Measurements from ENCODE around the gene ITGA4.

The ITGA4 gene

DNA sequence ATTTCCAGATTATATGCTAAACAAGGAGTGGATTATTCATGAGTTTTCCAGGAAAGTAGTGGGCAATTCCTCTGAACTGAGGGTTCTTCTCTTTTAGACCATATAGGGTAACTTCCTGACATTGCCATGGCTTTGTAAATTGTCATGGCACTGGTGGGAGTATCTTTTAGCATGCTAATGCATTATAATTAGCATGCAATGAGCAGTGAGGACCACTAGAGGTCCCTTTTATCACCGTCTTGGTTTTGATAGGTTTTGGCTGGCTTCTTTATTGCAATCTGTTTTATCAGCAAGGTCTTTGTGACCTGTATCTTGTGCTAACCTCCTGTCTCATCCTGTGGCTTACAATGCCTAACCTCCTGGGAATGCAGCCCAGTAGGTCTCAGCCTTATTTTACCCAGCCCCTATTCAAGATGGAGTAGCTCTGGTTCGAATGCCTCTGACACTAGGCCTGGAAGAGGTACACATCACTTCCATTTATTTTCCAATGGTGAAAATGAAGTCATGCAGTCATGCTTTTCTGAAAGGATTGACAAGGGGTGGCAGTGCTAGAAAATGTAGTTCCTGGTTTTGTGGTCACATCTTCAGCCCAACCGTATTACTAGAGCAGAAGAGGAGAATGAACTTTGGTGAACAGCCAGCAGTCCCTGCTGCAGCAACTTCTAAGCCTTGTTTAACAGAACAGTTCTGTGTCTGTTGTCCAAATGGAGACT is 26.6 kb upstream of the ITGA4 start:
- TF ChIP-seq TAF1 (IDR thresholded peaks at IDR 0.05; ENCODE audit: borderline replicate concordance, insufficient read depth, low read length): no peak
- TF ChIP-seq FOXP2 (optimal IDR thresholded peaks at IDR 0.05; ENCODE audit: borderline replicate concordance, extremely low read depth, extremely low read length, insufficient read depth): no peak

DNA sequence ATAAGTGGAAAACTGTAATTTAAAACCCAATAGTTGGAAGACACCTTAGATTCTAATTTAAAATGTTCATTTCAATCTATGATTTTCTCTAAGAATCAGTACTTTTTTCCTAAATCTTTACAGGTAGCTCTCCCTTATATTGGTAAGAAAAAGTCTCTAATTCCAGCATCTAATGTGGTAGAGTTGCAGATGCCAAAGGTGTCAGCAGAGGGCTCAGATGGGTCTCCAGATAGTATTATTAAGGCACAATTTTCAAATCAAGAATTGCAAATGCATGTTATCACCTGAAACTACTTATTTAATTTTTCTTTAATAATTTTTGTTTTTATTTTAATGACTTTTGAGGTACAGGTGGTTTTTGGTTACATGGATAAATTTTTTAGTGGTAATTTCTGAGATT is 25.5 kb upstream of the ITGA4 start:
- TF ChIP-seq FOXP2 (optimal IDR thresholded peaks at IDR 0.05; ENCODE audit: borderline replicate concordance, extremely low read depth, extremely low read length, insufficient read depth) (no peak), SIN3A (IDR thresholded peaks at IDR 0.05; ENCODE audit: borderline replicate concordance, insufficient read depth, low read length) (no peak), TAF1 (IDR thresholded peaks at IDR 0.05; ENCODE audit: borderline replicate concordance, insufficient read depth, low read length) (no peak), POLR2AphosphoS5 (IDR thresholded peaks at IDR 0.05; ENCODE audit: low read depth, low read length) (no peak)
- TF ChIP-seq, protein P1, sequence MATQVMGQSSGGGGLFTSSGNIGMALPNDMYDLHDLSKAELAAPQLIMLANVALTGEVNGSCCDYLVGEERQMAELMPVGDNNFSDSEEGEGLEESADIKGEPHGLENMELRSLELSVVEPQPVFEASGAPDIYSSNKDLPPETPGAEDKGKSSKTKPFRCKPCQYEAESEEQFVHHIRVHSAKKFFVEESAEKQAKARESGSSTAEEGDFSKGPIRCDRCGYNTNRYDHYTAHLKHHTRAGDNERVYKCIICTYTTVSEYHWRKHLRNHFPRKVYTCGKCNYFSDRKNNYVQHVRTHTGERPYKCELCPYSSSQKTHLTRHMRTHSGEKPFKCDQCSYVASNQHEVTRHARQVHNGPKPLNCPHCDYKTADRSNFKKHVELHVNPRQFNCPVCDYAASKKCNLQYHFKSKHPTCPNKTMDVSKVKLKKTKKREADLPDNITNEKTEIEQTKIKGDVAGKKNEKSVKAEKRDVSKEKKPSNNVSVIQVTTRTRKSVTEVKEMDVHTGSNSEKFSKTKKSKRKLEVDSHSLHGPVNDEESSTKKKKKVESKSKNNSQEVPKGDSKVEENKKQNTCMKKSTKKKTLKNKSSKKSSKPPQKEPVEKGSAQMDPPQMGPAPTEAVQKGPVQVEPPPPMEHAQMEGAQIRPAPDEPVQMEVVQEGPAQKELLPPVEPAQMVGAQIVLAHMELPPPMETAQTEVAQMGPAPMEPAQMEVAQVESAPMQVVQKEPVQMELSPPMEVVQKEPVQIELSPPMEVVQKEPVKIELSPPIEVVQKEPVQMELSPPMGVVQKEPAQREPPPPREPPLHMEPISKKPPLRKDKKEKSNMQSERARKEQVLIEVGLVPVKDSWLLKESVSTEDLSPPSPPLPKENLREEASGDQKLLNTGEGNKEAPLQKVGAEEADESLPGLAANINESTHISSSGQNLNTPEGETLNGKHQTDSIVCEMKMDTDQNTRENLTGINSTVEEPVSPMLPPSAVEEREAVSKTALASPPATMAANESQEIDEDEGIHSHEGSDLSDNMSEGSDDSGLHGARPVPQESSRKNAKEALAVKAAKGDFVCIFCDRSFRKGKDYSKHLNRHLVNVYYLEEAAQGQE (IDR thresholded peaks at IDR 0.05; ENCODE audit: insufficient read depth in 1 of 2, low read depth in 2 of 2, low read length in 2 of 2): no peak

DNA sequence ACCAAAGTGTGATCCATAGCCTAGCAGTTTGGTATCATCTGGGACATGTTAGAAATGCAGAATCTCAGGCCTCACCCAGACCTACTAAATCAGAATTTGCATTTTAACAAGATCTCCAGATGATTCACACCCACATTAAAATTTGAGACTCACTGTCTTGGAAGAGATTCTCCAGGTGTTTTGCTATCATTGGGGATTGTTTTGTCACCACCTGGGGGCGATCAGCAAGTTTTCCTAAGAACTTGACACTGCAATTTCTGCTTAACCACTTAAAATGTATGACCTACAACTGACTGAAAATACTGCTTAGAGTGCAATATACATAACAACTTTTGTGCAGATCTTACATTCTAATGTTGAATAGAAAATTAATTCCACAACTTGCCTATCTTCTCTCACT is 18.9 kb upstream of the ITGA4 start:
- no peak for TF ChIP-seq POLR2AphosphoS5 (IDR thresholded peaks at IDR 0.05; ENCODE audit: low read depth, low read length)
- TF ChIP-seq FOXP2 (optimal IDR thresholded peaks at IDR 0.05; ENCODE audit: borderline replicate concordance, extremely low read depth, extremely low read length, insufficient read depth): no peak
- TF ChIP-seq, protein P1 (IDR thresholded peaks at IDR 0.05; ENCODE audit: insufficient read depth in 1 of 2, low read depth in 2 of 2, low read length in 2 of 2): no peak
- TF ChIP-seq SIN3A (IDR thresholded peaks at IDR 0.05; ENCODE audit: borderline replicate concordance, insufficient read depth, low read length): no peak
- no peak for TF ChIP-seq TAF1 (IDR thresholded peaks at IDR 0.05; ENCODE audit: borderline replicate concordance, insufficient read depth, low read length)

DNA sequence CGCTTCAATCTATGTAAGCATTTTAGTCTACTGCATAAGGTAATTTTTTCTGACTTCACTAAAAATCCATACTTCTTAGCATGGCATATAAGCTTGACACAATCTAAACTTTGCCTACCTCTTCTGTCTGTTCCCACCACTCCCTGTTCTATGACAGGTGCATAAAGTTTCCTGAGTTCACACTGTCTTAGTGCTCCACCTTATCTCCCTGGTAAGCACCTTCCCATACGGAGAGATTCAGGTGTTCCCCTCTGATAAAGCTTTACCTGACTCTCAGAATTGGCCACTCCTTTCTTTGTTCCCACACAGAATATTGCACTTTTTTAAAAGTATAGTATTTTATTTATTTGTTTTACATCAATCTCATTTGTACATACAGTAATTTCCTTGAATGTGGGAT is 16.8 kb upstream of the ITGA4 start:
- TF ChIP-seq TAF1 (IDR thresholded peaks at IDR 0.05; ENCODE audit: borderline replicate concordance, insufficient read depth, low read length) (no peak), POLR2AphosphoS5 (IDR thresholded peaks at IDR 0.05; ENCODE audit: low read depth, low read length) (no peak), SIN3A (IDR thresholded peaks at IDR 0.05; ENCODE audit: borderline replicate concordance, insufficient read depth, low read length) (no peak), FOXP2 (optimal IDR thresholded peaks at IDR 0.05; ENCODE audit: borderline replicate concordance, extremely low read depth, extremely low read length, insufficient read depth) (no peak)
- TF ChIP-seq, protein P1 (IDR thresholded peaks at IDR 0.05; ENCODE audit: insufficient read depth in 1 of 2, low read depth in 2 of 2, low read length in 2 of 2): no peak

DNA sequence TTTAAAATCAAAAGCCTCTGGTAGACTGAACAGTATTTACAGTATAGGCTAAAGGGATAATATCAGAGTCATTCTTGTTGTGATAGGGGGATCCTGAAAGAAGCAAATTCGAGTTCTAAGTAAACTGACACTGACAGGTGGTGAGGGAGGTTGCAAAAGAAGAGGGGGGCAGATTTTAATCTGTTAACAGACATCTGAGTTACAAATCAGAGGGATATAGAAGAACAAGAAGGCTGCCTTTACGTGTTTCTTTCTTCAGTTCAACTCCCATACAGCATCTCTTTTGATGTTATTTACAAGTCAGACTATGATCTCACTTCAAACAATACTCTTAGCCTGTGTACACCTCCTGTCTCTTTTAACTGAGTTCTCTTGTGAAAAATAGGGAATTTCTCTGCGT is 16.3 kb upstream of the ITGA4 start:
- TF ChIP-seq SIN3A (IDR thresholded peaks at IDR 0.05; ENCODE audit: borderline replicate concordance, insufficient read depth, low read length) (no peak), TAF1 (IDR thresholded peaks at IDR 0.05; ENCODE audit: borderline replicate concordance, insufficient read depth, low read length) (no peak), POLR2AphosphoS5 (IDR thresholded peaks at IDR 0.05; ENCODE audit: low read depth, low read length) (no peak), FOXP2 (optimal IDR thresholded peaks at IDR 0.05; ENCODE audit: borderline replicate concordance, extremely low read depth, extremely low read length, insufficient read depth) (no peak)
- TF ChIP-seq, protein P1 (IDR thresholded peaks at IDR 0.05; ENCODE audit: insufficient read depth in 1 of 2, low read depth in 2 of 2, low read length in 2 of 2): no peak
